DMS79 (cell line): ENCODE results near the gene CAMSAP3.
A peak's percentile ranks its signal among the peaks of the same experiment; 100 is the strongest.

Experiments used
- DNase-seq: peaks from one replicate; lab custom pipeline; 2025; lab: John Stamatoyannopoulos, UW

The CAMSAP3 gene

GRCh38 chr19:7652061-7652641 is 56.5 kb downstream of the CAMSAP3 start:
- peak; percentile 64 for DNase-seq

GRCh38 chr19:7654401-7654800 is 58.7 kb downstream of the CAMSAP3 start:
- no peak for DNase-seq

- no peak for DNase-seq
Observed at GRCh38 chr19:7655581-7655980, 59.9 kb downstream of the CAMSAP3 start.

- DNase-seq, result no peak
Observed at GRCh38 chr19:7657131-7657751, 61.6 kb downstream of the CAMSAP3 start.

- DNase-seq, result peak; percentile 55
Observed at GRCh38 chr19:7658219-7658686, 62.6 kb downstream of the CAMSAP3 start.

- DNase-seq, result no peak
Observed at GRCh38 chr19:7661744-7662538, 66.3 kb downstream of the CAMSAP3 start.

GRCh38 chr19:7662657-7663056 is 67.0 kb downstream of the CAMSAP3 start:
- no peak for DNase-seq

- DNase-seq, result no peak
Observed at GRCh38 chr19:7663706-7664105, 68.0 kb downstream of the CAMSAP3 start.

GRCh38 chr19:7665076-7665475 is 69.4 kb downstream of the CAMSAP3 start:
- no peak for DNase-seq
